ENCODE measurements around the gene NPFFR2. TPM values are rescaled to one million over a fixed set of nuclear protein-coding genes. Genes with fewer than 3 reads are reported as not detected.

NPFFR2 gene
- total RNA-seq, 1 experiment from 2014 or later, result not detected

Other genes with a start within 250 kb of the NPFFR2 start
- not detected in 2 replicates for gene GC, start 247.9 kb upstream of the NPFFR2 start, total RNA-seq (2014; rRNA removed; shearing (Covaris generic); ENCODE audit: low replicate concordance)

All from Caki2 (cell line).